ENCODE results near the gene C2orf68.
"Not testable (repeated sequence)": the region's sequence is repeated elsewhere in the genome, so short reads cannot be mapped to it uniquely, and the experiment has no call there.

C2orf68 gene

GRCh38 chr2:85628658-85629057 is 16.8 kb upstream of the C2orf68 start:
- no peak for DNase-seq

- DNase-seq = no peak
Measured at GRCh38 chr2:85623991-85624390, 12.1 kb upstream of the C2orf68 start.

GRCh38 chr2:85621338-85621737 is 9.5 kb upstream of the C2orf68 start:
- no peak for DNase-seq

DNA sequence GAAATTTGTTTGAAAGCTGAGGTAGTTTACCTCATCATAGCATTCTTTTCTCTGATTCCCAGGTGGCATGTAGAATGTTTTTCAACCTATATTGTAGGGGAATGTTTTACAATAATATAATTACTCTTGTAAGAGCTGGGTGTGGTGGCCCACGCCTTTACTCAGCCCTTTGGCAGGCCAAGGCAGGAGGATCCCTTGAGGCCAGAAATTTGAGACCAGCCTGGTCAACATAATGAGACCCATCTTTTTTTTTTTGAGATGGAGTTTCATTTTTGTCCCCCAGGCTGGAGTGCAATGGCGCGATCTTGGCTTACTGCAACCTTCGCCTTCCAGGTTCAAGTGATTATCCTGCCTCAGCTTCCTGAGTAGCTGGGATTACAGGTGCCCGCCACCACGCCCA is 7.8 kb upstream of the C2orf68 start:
- DNase-seq = no peak

DNA sequence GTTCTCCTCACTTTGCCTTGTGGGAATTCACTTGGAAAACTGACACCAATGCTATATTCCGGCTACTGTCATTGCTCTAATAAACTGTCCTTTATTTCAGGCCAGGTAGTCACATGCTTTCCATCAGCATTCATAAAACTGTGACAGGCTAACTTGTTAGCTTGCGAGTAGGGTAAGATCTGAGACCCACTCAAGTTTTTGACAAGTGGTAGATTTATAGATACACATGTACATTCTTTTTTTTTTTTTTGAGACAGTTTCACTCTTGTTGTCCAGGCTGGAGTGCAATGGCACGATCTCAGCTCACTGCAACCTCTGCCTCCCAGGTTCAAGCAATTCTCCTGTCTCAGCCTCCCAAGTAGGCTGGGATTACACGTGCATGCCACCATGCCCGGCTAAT is 5.9 kb upstream of the C2orf68 start:
- DNase-seq = not testable (repeated sequence)

- DNase-seq = no peak
Measured at GRCh38 chr2:85615413-85615728, 3.5 kb upstream of the C2orf68 start.

GRCh38 chr2:85614757-85615156 is 2.9 kb upstream of the C2orf68 start:
- DNase-seq = not testable (repeated sequence)

GRCh38 chr2:85613717-85614515 is 2.0 kb upstream of the C2orf68 start:
- DNase-seq = no peak

- no peak for DNase-seq
Measured at GRCh38 chr2:85611217-85611704, 605 bp downstream of the C2orf68 start.

DNA sequence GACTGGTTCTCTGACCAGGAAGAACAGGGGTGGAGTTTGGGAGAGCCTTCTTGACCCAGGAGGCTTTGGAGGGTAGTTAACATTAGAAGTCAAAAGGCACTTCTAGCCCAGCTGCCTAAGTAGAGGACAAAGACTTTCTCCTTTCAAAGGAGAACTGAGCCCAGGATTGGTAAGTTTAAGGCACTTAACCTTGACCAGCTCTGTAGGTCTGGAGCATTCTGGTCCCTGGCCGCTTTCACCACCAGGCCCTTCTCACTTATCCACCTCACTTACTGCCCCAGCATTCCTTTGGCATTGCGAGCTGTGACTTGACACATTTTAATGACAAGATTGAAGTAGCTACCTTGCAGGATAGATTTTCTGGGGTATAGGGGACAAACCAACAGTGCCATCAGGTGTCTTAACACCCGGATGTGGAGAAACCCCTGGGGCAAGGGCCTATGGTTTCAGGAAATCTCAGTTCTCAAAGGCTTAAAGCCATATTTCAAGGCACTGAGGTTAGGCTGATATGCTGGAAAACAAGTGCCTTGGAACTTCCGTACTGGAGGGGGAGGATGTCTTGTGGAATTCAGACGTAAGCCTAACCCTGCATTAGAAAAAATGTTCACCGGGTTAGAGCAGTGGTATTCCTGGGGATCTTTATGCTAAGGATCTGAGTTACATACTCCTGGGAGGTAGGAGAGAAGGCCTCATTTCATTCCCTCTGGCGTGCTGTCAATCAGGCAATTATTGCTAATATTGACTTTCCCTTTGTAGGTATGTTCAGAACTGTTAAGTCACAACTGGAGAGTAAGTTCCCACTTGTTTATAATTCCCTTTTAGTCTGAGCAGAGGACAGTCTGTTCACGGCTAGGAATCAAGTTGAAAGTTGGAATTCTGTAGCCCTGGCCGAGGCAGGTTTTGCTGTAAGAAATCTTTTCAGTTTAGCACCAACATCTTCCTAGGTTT is 4.3 kb downstream of the C2orf68 start:
- no peak for DNase-seq

DNA sequence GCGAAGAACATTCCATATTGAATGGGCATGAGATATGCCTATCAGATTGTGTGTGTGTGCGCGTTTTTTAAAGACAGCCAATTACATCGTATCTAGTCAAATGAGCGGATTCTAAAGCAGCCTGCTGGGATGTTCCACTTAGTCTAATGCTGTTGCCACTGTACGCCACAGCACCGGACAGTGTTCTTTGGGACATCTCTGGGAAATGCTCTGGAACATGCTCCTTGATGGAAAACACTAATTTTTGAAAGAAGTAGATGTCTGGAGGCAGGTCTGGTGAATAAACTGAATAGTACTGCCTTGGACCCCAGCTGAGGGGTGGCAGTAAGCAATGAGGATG is 5.8 kb downstream of the C2orf68 start:
- DNase-seq = no peak

DNA sequence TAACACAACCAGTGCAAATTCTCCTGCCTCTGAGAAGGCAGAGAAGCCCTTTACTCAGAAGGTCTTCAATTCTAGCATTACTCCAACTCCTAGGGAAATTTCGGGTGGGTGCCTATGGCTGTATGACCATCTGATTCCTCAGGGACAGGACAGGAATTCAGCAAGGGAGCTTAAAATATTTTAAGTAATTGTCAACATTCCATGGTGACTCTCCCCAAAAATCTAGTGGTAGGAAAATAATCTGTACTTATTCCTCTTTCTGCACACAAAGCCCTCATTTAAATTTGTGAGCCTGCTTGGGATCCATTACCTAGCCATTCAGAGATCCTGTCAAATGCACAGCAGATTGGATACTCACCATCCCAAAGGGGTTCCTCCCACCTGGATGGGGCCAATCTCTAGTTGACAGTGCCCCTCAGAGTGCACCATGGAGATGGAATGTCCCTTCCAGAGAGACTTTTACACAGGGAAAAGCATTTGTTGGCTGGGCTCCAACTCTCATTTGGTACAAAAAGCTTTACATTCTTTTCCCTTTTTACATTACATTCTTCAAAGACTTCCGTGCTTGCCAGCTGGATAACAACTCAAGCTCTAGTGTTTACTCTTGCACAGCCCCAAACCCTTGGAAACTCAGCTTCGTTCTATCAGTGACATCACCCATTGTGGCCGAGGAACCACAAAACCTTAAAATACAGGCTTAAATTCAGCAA is 6.3 kb downstream of the C2orf68 start:
- peak; percentile 50 for DNase-seq

GRCh38 chr2:85604568-85605339 is 7.1 kb downstream of the C2orf68 start:
- DNase-seq = no peak

GRCh38 chr2:85604133-85604444 is 7.8 kb downstream of the C2orf68 start:
- not testable (repeated sequence) for DNase-seq

DNA sequence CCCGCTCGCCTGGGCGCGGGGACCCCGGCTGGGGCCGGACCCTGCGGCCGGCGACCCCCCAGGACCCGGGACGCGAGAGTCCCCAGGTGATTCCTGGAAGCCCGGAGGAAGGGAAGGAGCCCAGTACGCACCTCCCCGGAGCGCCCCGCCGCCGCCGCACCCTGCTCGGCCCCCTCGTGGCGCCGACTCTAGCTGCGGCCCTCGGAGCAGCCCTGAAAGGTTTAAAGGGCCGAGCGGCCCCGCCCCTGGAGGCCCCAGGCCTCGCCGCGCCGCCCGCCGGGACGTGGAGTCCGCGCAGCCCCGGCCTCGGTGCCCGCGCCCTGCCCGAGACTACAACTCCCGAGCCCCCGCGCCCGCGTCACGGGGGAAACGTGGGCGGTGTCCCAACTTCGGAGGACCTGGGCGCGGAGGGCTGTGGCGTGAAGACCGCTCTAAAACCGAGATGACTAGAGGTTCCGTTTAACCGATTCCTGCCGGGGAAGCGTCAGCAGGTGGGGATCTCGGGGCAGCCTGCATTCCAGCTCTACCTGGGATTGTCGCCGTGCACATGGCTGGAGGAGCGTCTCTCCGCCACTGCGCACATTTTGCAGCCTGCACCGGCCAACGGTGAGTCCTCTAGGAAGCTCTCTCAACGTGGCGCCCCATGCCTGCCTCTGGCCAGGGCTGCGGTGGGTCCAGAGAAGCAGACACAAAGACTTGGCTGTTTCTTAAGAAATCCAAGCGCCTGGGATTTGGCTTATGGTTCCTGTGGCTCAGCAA is 9.2 kb downstream of the C2orf68 start, which contains the start of gene TMEM150A:
TMEM150A (minus strand) TSS at position 223 of the 759 bp plus-strand sequence. CDS start 750 bp downstream, outside the sequence.
- peak; percentile 84 for DNase-seq

GRCh38 chr2:85601771-85602475 is 9.9 kb downstream of the C2orf68 start:
- no peak for DNase-seq

DNA sequence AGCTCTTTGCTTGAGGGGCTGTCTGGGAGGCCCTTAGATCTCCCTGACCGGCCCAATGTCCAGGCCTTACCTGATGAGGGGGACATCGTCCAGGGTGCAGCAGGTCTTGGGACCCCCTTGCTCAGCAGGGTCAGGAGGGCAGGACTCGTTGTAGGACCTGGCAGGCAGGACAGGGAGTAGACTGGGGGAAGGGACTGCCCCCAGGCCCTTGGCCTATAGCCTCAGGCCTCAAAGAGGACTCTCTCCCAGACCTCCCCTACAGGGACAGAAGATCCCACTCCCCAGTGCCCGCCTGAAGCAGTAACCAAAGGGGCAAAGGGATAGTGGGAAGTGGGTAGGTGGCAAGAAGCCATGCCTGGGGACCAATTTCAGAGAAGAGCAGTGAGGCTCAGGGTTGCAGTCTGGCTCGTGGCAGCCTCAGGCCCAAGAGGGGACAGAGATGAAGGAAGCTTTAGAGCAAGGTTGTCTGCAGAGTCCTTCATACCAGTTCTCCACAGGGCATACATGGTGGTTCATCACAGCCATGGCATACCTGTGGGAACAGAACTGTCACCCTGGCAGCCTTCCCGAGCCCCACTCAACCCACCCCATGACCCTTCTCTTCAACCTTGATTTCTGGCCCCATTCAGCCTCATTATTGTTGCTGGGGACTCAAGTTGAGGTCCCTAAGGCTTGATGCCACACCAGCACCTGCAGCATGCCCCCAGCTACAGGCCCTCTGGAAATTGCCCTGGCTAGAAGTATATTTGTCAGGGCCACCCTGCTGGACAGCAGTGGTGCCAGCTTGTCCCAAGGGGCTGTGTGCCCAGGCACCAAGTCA is 10.7 kb downstream of the C2orf68 start:
- DNase-seq = no peak

DNA sequence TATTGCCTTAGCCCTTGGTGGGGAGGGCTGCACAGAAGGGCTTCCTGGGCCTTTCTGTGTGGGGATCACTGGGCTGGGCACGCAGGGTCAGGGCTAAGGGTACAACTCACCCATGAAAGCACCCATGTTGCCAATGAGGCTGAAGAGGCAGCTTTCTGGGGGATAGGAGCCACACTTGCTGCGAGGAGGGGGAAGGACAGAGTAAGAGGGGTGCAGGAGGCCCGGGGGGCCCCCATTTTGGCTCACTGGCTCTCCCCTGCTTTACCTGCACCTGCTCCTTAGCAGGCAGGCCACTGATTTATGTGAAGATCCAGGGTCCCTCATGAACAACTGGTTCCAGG is 11.7 kb downstream of the C2orf68 start:
- no peak for DNase-seq

GRCh38 chr2:85599468-85600234 is 12.2 kb downstream of the C2orf68 start:
- DNase-seq = no peak

Data from amniotic stem cell (primary cell).